Mucosa of gallbladder (tissue), 1 donor: ENCODE measurements around the gene SPOCK1. TPM values are rescaled to one million over a fixed set of nuclear protein-coding genes. Genes with fewer than 3 reads are reported as not detected.

Source experiments
- DNase-seq: peaks from one replicate; pipeline ENCODE4 v3.0.0-alpha.2; 2020; ENCODE audit warnings: low spot score
- total RNA-seq: library from RNA; stranded (reverse); gene quantifications from one replicate; pipeline ENCODE4 v1.2.1, GENCODE V29; 2021
- donor health status: DM: no; HTN: no; CAD: no.

SPOCK1 gene
- total RNA-seq, 1 donor from 2014 or later: 13.6 TPM

DNA sequence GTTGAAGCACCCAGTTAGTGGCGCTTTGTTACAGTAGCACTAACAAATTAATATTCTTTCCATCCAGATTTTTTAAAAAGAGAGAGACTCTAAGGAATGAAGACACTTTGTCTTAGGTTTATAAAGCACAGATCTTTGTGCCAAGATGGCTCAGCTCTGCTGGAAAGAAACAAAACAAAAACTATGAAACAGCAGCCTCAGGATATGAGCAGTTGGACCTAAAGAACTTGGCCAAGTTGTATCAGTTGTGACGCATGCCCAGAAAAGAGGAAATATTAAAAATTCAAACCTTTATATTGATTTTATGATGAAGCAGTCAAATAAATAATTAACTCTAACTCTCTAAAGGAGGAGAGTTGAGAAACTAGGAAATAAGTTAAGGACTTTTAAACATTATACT, 427.2 kb downstream of the SPOCK1 start:
- DNase-seq: no peak

DNA sequence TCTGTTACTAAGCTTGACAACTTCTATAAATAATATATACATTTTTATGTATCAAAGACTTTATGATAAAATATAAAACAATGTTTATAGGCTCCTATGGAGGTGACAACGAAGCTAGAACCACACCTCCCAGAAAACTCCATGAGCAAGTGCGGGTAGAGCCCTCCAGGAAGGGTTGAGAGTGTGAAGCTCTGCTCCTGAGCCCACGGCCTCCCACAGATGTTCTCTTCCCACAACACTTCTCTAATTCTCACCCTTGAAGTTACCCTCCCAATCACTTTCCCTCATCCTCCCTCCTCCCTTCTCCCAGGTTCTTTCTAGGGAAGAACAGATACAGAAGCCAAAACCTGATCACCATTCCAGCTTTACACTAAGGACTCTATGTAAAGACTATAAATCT, 427.6 kb downstream of the SPOCK1 start:
- DNase-seq: no peak

DNA sequence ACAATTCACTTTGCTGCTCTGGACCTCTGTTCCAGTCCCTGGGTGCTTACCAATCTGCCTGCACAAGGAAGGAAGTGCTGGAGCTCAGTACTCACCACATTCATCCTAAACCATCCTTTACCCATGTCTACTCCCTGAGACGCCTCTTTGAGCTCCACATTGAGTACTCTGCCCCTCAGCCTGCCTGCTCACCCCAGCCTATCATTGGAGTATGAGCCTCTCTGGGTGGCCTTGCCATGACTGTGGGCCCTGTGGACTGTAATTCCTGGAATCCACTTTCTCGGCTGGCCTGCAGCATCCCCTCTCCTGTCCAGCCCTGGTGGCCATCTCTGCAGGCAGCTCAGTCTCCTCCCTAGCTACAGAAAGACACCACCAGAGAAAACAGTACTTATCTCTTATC, 428.6 kb downstream of the SPOCK1 start:
- DNase-seq: no peak

DNA sequence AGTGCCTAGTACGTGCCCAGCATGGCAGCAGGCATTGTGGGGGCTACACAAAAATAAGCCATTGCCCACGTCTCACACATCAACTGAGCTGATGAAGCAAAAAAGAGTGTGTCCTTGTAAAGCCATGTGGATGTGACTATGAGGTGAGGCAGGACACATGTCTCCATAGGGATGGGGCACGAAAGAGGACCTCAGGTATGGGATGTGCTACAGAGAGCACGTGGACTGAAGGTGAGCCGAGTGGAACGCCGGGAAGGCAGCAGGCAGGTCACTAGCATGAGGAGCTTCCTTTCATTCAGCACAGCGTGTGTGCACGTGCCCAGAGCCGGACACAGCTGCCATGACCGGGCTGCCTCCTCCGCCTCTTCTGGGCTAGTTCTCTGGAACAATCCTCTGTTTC, 429.8 kb downstream of the SPOCK1 start:
- DNase-seq: no peak

DNA sequence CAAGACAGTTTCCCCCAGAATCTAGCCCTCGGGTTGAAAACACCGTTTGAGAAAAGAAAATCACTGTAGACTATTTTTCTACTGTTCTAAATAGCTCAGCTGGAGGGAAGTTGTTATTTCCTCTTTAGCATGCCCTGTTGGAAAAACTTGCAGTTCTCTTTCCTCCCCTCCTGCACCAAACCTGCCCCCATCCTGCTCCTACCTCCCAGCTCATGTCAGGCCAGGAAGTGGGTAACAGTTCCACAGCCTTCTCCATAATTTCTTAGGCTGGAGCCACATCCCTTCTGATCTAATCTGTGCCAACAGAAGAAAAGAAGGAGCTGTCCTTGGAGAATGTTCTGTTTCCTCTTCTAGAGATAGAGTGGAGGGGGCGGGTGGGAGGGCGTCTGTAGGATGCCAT, 437.7 kb downstream of the SPOCK1 start:
- no peak for DNase-seq

DNA sequence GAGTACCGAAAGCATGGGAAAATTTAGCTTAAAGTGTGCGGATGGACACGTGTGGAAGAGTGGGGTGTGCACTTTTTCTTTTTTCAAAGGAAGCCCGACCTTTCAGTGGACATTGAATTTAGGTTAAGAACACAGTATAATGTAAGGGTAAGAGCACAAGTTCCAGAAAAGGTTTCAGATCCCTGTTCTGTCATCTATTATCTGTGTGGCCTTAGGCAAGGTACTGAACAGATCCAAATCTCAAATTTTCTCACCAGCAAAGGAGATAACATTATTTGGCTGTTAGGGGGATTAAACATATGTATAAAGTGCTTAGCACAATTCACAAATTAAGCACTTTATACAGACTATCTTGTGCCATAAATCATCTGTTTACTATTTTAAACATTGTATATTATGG, 441.0 kb downstream of the SPOCK1 start:
- no peak for DNase-seq

DNA sequence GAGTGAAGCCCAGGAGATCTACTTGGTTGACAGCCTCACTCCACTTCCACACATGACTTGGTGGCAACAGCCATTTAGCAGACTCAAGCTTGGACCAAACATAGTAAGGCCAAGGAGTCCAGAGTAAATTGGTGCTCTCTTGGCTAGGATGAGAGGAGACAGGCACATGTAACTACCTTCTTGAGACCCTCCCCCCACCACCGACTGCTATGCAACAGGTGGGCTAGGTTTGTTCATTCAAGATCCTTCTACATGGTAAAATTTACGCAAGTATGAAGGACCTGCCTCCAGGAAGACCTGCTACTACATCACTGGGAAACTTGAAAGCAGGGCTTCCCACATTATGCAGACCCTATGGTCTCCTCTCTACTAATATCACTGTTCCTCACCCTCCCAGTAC, 442.4 kb downstream of the SPOCK1 start:
- no peak for DNase-seq

DNA sequence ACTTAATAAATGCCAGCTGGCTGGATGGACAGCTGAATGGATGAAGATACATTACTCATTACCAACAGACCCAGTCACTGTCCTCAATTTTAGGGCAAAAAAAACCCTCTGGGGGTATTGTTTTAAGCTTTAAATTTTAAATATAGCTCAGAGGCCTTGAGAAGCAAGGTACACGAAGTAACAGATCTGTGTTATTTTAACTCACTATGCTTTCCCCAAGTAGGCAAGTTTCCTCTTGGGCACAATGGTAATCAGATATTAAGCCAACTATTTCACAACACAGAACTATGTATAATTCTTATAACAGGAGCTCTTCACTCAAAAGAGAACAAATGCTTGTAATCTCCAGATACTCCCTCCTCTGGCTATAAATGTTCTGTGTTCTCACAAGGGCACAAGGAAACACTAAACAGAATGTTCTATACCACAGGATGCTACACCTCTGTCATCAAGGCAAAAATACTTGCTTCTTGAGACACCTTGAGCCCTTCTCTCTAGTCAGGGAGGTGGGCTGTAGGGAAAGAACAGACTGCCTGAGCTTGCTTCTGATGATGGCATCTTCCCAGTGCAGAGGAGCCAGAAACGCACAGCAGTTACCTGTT, 443.8 kb downstream of the SPOCK1 start:
- DNase-seq: no peak

DNA sequence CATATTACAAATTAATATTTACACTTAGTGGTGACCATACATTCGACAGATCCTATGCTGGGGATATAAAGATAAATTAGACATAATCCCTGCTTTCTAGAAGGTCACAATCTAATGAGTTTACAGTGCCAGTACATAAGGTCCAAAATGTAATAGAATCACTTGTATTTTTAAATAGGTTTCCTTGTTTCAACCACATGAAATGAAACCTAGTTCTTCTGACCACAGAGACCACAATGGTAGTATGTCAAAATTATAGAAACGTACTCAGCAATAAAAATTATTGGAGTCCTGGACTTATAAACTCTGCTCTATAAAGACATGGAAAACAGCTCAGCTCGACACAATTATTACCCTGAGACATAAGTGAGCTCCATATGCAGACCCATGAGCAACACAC, 444.3 kb downstream of the SPOCK1 start:
- DNase-seq: no peak

DNA sequence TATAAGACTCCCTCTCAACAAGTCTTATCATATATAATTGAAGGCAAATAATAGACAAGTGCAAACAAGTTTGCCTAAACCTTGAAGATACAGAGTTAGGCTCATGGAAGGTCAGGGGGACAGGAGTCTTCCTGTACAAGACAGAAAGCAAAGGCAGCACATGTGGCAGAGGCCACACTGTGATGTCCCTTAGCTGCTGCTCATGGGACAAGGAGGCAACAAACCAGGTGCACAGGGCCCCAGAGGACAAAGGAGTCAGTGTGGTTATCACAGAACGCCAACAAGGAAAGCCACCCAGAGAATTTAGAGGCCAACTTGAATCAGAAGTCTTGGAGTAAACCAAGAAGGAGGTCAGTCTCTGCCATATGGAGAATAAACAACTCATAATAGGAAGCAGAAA, 444.8 kb downstream of the SPOCK1 start:
- no peak for DNase-seq

DNA sequence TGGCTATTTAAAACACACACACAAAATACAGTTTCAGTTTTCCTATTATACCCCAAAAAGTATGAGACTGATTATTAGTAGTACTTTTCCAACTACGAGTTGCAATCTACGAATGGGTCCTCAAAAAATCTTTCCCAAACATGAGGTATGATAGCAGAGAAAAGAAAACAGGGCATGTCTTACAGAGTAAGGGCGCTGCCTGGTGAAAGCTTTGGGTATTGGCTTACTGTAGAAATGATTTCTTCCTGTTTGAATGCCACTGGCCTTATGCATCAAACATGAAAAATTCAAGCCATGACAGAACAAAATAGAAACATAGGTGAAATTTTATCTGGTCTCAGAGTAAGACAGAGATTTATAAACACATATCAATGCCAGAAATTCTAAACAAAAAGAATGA, 448.0 kb downstream of the SPOCK1 start:
- DNase-seq: no peak

DNA sequence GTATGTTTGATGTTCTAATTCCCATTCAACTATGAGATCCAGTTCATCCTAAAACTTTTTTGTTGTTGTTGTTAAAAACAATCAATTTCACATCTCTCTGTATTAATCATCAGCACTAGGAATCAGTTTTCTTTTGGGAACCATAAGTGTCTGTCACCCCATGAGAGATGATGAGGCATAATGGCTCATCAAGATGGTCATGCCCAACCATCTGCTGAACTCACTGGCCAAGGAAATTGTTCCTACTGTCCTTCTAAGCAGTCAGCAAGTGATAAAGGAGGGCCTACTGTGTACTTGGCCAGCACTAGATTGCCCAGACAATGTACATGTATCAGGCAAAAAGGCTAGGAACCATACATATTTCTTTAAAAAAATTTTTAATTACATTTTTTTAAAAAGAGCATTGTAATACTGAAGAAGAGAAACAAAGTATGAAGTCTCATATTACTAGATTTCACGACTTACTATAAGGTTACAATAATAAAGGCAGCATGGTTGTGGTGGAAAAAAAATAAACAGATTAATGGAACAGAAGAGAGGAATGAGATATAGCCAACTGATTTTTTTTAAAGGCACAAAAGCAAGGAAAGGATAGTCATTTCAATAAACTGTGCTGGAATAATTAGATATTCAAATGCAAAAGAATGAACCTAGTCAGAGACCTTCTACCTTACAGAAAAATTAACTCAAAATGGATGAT, 458.3 kb downstream of the SPOCK1 start:
- no peak for DNase-seq

DNA sequence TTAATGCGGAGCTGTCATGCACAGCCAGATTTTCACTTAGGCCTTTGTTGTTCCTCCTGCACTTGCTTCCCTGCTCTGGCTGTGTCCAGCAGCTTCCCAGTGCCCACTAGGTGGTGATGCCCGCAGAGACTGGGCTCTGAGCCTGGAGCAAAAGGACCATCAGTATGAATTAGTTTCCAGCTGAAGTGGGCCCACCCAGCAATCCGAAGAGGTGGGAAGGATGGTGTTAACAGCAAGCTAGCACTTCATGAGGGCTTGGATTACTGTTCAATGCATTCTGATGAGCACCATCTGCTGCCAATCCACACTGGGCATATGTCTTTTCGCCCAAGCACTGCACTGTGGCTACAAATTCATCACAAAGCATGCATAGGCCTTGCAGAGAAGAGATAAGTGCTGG, 459.1 kb downstream of the SPOCK1 start:
- no peak for DNase-seq

DNA sequence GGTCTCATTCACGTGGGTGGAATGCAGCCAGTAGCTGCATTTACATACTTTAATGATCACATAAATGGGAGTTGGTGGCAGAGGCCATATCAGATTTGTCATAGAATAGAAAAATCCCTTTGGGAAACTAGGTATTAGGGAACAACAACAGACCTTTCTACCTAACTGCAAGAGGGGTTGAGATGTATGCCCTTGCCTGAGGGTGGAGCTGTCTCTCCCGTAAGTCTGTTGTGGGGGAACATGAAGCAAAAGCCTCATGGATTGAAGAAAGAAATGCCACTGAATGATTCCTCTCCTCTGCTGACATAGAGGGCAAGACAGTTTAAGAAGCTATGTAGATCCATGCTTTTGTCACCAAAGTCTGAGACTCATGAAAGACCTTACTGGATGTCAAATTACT, 461.3 kb downstream of the SPOCK1 start:
- no peak for DNase-seq

DNA sequence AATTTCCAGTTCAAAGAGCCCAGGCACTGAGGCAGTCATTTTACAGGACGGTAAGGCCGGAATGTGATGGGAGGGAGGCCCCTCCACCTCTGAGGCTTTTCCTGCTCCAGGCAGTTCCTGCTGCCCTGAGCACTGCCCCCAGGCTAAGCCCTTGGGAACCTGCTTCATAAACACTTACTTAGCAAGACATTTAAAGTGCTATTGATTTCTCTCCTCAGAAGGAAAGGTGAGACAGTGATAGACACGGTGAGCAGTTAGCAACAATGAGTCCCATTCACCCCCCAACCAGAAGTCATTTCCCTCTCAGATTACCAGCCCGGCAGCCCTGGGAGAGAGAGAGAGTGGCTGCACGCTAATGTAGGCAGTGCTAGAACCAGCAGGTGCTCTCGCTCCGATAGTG, 462.5 kb downstream of the SPOCK1 start:
- DNase-seq: peak; percentile 32

DNA sequence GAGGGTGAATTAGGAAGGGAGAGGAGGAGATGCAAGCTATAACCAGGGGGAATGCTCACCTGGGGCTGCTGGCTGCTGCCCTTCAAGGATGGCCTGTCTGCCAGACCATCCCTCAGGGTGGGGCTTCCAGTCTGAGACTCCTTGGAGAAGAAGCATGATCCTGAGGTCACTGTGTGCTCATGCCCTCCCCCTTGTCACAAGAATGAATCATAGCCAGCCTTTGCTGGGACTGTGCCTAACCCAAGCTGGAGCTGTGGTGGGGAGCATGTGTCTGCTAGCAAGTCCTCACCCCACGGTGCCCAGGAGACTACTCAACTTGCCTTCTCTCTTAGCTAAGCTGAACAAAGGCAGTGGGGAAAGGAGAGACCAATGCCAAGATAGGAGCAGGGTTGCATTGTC, 463.6 kb downstream of the SPOCK1 start:
- no peak for DNase-seq

DNA sequence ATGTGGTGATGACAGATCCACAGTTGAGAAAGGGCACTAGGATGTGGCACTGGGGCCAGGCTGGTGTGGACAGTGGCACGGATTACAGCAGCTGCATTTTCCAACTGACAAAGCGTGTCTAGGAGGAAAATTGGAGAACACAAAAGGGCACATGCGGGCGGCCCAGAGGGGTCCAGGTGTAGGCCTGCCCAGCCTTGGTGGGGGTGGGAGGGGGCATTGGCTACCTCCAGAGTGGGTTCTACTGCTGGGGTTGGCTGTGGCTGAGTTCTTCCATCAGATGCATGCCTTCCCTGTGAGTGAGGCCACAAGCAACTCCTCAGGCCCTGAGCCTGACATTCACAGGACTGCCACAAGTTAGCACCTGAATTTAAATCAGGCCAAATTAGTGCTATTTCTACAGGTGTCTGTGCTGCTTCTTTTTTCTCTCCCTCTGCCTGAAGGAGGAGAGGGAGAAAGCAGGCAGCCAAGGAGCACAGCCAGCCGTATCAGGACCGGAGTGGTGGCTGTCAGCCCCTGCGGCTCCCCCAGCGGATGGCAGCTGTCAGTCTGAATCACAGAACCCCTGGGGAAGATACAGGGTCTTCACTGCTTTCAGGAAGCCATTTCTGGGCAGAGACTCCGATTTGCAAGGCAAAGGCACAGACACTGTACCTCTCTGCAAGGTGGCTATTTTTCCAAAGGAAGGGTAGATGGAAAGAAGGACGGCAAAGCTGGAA, 464.2 kb downstream of the SPOCK1 start:
- DNase-seq: no peak

DNA sequence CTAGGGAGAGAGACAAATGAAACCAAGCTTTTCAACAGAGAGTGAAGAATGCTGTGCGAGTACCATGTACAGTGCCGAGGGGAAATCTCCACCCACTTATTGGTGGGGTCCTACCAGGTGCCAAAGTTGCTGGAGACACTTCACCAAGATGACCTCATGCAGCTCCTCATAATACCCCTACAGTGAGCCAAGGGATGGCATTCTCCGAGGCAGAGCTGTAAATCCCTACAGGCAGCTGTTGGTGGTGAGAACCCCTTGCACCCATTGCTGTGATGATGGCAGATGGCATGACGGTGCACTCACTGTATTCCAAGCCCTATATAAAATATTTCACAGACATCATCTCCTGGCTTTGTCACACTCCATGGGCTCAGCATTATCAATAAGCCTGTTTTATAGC, 464.9 kb downstream of the SPOCK1 start:
- no peak for DNase-seq

DNA sequence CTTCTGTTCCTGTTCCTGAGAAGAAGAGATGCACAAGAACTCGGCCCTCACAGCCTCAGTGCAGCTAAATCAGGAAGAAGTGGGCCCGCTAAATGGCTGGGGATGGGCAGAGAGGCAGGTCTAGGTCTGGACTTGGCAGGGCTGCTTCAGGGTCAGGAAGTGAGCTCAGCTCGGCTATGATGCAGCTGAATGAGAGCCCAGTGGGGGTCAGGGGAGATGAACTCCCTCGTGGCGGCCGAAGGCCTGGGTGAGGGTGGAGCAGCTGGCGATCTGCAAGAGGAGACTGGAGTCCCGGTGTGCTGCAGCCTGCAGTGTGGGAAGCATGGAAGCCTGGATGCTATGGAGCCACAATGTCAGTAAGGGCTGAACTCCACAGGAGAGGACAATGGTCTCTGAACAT, 466.2 kb downstream of the SPOCK1 start:
- no peak for DNase-seq

DNA sequence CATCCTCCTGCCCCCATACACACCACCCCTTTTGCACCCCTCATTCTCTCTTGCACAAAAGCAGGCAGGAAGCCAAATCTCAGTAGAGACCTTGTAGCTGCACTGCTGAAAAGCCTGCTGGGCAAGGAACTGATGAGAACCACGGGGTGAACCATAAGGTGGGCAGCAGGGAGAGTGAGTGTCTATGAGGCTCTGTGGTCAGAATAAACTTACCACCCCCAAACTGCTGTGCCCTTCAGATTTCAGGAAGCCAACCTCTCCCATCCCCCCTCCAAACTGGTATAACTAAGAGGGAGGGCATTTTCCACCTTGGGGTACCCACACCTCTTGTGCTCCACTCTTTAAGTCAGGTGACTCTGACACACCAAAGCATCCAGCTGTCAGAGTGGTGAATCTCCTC, 471.4 kb downstream of the SPOCK1 start:
- no peak for DNase-seq

DNA sequence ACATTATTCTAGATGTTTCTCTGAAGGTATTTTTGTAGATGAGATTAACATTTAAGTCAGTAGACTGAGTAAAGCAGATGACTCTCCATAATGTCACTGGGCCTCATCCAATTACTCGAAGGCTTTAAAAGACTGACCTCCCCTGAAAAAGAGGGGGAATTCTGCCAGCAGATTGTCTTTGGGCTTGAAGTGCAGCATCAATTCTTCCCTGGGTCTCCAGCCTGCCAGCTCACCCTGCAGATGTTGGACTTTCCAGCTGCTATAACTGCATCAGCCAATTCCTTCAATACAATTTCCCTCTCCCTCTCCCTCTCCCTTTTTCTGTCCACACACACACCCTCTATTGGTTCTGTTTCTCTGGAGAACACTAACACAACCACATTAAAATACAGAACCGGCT, 472.8 kb downstream of the SPOCK1 start:
- DNase-seq: no peak

DNA sequence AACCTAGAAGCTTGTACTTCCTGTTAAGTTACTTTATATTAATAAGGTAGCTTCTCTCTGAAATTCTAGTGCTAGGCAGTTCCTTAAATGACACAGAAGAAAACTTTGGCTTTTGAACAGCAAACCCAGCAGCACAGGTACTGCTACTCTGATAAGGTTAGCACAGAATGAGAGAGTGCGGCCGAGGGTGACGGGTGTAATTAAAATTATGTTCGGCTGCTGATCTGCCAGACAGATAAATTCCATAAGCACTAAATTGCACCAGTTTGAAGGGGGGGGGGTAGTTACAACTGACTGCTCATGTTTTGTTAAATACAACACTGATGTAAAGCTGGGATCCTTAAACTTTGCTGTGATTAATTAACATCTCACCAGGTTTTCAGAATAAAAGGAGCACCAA, 475.1 kb downstream of the SPOCK1 start:
- DNase-seq: no peak

DNA sequence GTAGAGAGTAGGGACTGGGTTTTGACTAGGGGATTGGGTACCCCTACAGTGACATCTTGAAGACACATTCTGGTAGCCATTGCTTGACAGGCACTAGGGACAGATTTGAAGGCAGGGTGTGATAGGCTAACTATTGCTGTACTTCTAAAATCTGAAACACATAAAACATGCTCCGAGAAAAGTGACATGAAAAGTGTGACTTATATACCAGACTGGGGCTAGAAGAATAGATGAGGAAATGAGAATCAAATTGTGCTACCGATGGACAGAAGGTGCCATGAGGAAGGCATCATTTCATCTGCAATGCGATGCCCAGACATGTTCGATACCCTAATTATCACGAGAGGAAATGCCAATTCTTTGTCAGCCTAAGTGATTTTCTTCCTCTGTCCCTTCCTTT, 475.8 kb downstream of the SPOCK1 start:
- DNase-seq: no peak
